ENCODE results near the gene NEUROG1.
"Not testable (repeated sequence)": the region's sequence is repeated elsewhere in the genome, so short reads cannot be mapped to it uniquely, and the experiment has no call there.

The NEUROG1 gene

GRCh38 chr5:135534609-135535419, 950 bp downstream of the NEUROG1 start:
- DNase-seq = no peak

DNA sequence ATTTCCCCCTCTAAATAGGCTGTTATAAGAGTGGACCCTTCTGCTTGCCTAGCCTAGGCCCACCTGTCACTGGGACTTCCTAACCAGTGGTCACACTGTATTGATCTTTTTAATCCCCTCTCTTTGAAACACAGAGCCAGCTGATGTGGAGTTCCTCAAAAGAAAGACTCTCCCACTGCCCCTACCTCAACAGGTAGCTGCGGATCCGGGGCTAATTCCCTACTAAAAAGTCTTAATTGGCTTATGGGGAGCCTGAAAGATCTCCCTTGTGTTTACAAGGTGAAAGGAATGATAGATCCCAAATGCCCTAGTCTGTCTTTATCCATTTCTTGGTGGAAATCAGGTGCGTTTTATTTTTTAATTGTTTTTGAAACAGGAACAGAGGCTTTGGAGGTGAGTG, 2.0 kb downstream of the NEUROG1 start:
- DNase-seq = no peak

DNA sequence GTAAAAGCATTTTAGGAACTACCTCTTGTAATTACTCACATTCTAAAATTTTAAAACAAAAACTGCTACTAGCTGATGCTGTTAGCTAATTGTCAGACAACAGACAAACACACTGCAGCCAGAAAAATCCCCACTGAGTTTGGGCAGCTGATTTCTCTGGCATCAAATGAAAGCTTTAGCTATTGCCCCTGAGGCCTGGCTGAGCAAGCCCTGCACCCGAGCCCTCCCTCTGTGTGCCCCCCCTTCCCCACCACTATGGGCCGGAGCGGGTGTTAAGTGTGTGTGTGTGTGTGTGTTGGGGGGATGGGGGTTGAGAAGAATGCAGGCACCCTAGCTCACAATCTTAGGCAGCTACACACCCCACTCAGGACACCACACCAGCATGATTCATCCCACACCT, 2.4 kb downstream of the NEUROG1 start:
- no peak for DNase-seq

DNA sequence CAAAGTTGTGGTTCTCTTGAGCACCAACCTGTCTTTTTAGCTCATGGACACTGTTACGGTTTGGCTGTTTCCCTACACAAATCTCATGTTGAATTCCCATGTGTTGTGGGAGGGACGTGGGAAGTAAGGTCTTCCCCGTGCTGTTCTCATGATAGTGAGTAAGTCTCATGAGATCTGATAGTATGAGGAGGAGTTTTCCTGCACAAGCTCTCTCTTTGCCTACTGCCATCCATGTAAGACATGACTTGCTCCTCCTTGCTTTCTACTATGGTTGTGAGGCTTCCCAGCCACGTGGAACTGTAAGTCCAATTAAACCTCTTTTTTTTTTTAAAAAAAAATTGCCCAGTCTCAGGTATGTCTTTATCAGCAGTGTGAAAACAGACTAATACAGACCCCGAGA, 6.2 kb downstream of the NEUROG1 start:
- DNase-seq = not testable (repeated sequence)

GRCh38 chr5:135526924-135527323, 8.8 kb downstream of the NEUROG1 start:
- no peak for DNase-seq

DNA sequence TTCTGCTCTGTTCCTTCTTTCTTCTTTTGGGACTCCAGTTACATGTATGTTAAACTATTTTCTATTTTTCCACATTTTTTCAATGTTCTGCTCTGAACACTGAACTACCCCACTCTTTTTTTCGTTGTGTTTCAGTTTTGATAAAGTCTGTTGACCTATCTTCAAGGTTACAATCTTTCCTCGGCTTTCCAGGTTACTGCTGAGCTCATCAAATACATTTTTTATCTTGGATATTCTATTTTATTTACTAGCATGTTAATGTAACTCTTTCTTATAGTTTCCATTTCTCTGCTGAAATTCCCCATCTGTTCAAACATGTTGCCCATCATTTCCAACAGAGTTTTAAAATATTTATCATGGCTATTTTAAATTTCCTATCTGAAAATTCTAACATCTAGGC, 13.8 kb downstream of the NEUROG1 start:
- no peak for DNase-seq

DNA sequence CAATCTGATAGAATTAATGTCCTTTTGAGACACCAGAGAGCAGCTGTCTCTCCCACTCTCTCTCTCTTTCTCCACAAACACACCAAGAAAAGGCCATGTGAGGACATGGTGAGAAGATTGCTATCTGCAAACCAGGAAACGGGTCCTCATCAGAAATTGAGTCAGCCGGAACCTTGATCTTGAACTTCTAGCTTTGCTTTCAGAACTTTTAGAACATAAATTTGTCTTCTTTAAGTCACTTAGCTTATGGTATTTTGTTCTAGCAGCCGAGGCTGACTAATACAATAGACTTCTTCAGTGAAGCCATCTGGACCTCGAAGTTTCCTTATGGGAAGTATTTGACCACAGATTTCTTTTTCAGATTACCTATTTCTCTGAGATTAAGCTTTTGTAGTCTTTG, 18.1 kb downstream of the NEUROG1 start:
- no peak for DNase-seq

DNA sequence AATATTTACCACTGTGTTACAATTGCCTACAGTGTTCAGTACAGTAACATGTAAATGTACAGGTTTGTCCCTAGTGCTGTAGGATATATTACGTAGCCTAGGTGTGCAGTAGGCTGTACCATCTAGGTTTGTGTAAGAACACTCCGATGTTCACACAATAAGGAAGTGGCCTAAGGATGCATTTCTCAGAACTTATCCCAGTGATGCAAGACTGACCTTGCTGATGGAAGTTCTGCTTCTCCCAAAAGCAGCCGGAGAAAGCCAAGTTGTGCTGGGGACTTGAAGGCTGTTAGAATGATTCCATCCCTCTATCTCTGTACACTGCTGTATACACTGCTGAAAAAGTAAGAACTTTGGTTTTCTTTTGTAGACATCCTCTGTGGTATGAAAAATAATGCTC, 21.6 kb downstream of the NEUROG1 start:
- no peak for DNase-seq

- no peak for DNase-seq
These were observed 23.8 kb downstream of the NEUROG1 start for GRCh38 chr5:135511761-135512575.

- no peak for DNase-seq
These were observed 25.8 kb downstream of the NEUROG1 start for GRCh38 chr5:135509995-135510394.

DNA sequence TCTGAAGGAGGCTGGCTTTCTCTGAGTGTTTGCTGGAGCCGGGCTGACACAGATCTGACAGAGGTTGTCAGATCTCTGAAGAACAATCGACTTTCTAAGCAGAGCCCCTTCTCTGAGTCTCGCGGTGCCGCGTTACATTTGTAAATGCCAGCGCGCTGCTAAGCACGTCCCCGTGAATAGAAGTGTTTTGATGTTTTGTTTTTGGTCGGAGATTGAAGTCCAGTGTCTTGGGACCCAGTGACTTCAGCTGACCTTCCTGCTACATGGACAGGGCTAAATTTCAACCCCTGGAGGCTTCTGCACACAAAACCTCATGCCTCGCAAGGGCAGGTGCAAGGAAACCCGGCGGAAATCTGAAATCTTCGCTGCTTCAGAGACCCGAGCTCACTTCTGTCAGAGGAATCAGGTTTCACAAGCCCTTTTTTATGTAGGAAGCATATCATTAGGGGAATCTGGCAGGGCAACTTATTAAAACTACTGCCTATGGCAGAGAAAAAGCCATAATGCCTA, 27.2 kb downstream of the NEUROG1 start:
- no peak for DNase-seq

GRCh38 chr5:135505973-135506372, 29.8 kb downstream of the NEUROG1 start:
- no peak for DNase-seq

DNA sequence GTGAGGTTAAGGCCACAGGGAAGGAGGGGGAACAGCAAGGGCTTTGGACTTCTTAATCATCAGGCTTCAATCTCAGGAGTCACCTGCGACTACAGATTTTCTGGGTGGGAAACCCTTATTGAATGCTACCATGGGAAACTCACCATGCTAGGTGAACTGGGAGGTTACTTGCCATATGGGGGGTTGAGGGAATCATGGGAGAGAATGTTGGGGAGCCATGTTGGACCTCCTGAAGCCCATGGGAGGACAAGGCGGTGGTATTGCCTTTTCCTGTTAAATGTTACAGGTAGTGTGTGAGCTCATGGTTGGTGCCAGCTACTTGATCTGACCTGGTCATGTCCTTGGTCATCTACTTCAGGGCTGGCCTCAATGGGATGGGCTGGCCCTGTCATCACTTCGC, 31.4 kb downstream of the NEUROG1 start:
- DNase-seq = no peak

- DNase-seq = no peak
These were observed 31.9 kb downstream of the NEUROG1 start for GRCh38 chr5:135503871-135504270.

DNA sequence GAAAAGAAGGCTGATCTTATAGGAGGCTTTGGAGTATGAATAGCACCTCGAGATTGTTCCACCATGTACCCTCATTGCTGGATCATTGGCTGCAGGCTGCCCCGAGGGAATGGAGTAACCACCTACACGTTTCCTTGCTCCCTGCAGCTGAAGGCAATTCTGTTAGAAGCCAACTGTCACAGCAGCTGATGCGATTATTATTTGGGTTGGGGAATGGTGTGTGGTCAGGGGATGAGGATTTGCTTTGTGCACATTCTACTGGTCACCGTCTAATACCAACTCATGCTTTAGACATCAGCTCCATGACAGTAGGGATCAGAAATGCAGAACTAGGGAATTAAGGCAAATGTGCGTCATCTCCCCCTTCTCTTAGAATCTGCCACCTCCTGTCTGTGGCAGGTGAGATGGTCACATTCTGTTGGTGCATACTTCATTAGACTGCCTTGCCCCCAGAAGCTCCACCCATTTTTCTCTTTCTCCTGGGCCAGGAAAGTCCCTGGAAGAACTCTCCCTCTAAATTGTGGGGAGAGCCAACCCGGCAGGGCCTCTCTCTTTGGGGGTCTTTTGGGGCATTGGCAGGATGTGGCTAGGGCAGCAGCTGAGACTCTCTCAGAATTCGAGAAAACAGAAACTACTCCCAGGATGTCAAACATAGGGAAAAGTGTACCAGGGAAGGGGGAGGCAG, 32.8 kb downstream of the NEUROG1 start:
- DNase-seq = no peak

DNA sequence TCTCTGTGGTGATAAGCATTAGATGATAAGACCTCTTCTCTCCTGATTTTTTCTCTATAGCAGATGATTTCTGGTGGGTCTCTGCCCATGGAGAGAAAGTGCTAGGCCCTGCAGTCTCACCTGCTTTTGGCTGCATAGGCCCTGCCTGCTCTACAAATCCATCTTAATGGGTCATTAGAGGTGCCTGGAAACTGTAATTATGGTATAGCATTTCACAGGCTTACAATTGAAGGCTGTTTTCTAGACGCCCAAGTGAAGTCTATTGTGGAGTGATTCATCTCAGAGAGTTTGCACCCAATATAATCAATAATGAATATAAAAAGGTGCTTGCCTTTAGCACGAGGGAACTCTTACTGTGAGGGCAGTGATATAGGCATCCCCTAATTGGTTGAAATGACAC, 33.8 kb downstream of the NEUROG1 start:
- DNase-seq = no peak

DNA sequence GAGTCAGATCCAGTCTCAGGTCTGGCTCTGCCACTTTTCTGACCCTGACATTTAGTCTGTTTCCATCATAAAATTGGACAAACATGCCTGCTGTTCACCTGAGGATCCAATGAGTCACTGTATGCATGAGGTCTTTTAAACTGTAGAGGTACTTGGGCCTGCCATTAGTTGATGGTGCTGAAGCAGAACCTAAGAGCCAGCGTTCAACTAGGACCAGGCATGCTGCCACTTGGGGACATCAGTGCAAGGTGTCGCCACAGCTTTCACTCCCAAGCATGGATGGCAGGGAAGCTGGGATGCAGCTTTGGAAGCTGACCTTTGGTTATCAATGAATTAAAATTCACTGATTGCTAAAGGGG, 37.1 kb downstream of the NEUROG1 start:
- no peak for DNase-seq

DNA sequence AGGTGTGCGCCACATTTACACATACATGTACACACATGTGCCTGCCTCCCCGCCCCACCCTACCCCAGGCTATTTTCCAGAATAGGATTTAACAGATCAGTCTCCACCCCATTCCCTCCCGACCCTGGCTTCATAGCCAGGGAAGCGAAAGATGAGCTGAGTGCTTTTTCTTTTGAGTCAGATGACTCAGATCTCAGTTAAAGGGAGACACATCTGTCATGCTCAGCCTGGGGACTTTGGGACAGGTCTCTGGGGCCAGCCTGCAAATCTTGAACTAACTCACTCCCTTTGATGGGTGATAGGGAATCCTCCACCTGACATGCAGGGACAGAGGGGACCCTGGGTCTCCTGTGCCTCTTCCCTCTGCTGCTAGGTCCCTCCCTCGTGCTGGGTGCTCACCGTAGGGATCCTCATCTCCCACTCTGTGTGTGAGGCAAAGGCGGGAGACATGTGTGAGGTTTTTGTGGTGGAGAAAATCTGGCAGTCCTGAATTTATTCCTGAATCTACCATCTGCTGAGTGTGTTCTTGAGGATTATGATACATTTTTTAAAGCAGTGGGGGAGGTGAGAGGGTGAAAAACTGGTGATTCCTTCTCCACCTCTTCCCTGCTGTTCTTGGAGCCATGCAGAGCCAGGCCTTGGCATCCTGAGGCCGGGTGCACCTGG, 37.7 kb downstream of the NEUROG1 start:
- no peak for DNase-seq

GRCh38 chr5:135495531-135495930, 40.2 kb downstream of the NEUROG1 start:
- DNase-seq = not testable (repeated sequence)

DNA sequence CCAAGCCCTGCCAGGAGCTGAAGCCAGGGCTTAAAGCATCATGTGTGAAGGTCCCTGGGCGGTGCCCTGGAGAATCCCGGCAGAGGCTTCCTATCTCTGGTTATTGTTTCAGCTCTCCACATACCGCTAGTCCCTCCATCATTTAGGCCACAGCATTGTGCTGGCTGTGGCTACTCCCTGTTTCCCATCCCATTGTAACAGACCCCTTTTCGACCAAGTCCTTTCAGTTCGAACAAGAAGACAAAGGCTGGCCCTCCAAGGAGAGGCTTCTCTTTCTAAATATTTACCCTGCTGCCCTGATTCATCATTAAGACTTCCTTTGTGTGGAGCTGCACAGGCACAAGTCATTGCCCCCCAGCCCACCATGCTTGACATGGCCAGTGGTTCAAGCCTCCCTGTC, 41.6 kb downstream of the NEUROG1 start:
- no peak for DNase-seq

- DNase-seq = peak; percentile 86
These were observed 42.2 kb downstream of the NEUROG1 start for GRCh38 chr5:135493406-135494180.

- no peak for DNase-seq
These were observed 43.5 kb downstream of the NEUROG1 start for GRCh38 chr5:135492319-135492626.
